GM12878 (cell line): Measurements from ENCODE around the gene THAP3. TPM values are rescaled to one million over a fixed set of nuclear protein-coding genes. Genes with fewer than 3 reads are reported as not detected.

Experiments used
- BMI1 ChIP-seq: fragments of 450-650 bp; IDR thresholded peaks from 2 replicates; pipeline ENCODE4 v1.6.1; 2016; ENCODE audit warnings: mild to moderate bottlenecking, moderate library complexity, borderline replicate concordance
- CHD2 ChIP-seq: IDR thresholded peaks from 2 replicates; pipeline ENCODE4 v1.6.1; 2011; ENCODE audit warnings: low read depth, low read length, improper control_type of control experiment, borderline replicate concordance
- DPF2 ChIP-seq: fragments of 450-650 bp; IDR thresholded peaks from 2 replicates; pipeline ENCODE4 v1.6.1; 2017; ENCODE audit warnings: mild to moderate bottlenecking
- EGR1 ChIP-seq, 2 experiments: IDR thresholded peaks; 1 replicate in 1 of 2; 2 replicates in 1 of 2; pipeline ENCODE4 v1.6.1; 2011 to 2012; ENCODE audit warnings: low read depth in 2 of 2, low read length in 2 of 2, borderline replicate concordance in 1 of 2, mild to moderate bottlenecking in 1 of 2, moderate library complexity in 1 of 2
- EP300 ChIP-seq, 2 experiments: fragments of 150-350 bp in 1 of 2; IDR thresholded peaks; 2 replicates each; pipeline ENCODE4 v1.6.1; 2011 to 2012; ENCODE audit warnings: low read depth in 2 of 2, low read length in 2 of 2, borderline replicate concordance in 1 of 2, improper control_type of control experiment in 1 of 2, inconsistent platforms in 1 of 2; ENCODE audit not compliant: control insufficient read depth in 1 of 2
- GATAD2B ChIP-seq: fragments of 450-650 bp; conservative IDR thresholded peaks from 2 replicates; pipeline ENCODE4 v1.6.1; 2017; ENCODE audit warnings: low read depth, mild to moderate bottlenecking, moderate library complexity
- MEF2B ChIP-seq: fragments of 450-650 bp; IDR thresholded peaks from 2 replicates; pipeline ENCODE4 v1.6.1; 2018; ENCODE audit warnings: mild to moderate bottlenecking, moderate library complexity; ENCODE audit not compliant: partially characterized antibody, poor library complexity, severe bottlenecking
- NRF1 ChIP-seq: conservative IDR thresholded peaks from 2 replicates; pipeline ENCODE4 v1.6.1; 2011; ENCODE audit warnings: mild to moderate bottlenecking, low read depth, low read length, improper control_type of control experiment
- POU2F2 ChIP-seq: IDR thresholded peaks from 3 replicates; pipeline ENCODE4 v1.6.1; 2011; ENCODE audit warnings: low read depth, mild to moderate bottlenecking, low read length, borderline replicate concordance
- RB1 ChIP-seq: fragments of 450-650 bp; formaldehyde crosslinking; IDR thresholded peaks from 2 replicates; pipeline ENCODE4 v1.6.1; 2017; ENCODE audit warnings: mild to moderate bottlenecking, borderline replicate concordance
- SUPT20H ChIP-seq: IDR thresholded peaks from 2 replicates; pipeline ENCODE4 v1.6.1; 2011; ENCODE audit warnings: low read depth, mild to moderate bottlenecking, low read length, moderate library complexity, borderline replicate concordance; ENCODE audit not compliant: control insufficient read depth
- TCF12 ChIP-seq: IDR thresholded peaks from 2 replicates; pipeline ENCODE4 v1.6.1; 2011; ENCODE audit warnings: low read depth, mild to moderate bottlenecking, low read length
- ZNF207 ChIP-seq: fragments of 450-650 bp; IDR thresholded peaks from 2 replicates; pipeline ENCODE4 v1.6.1; 2014; ENCODE audit warnings: antibody characterized with exemption, mild to moderate bottlenecking, borderline replicate concordance
- polyA plus RNA-seq, 11 experiments: library from polyadenylated mRNA; depleted of rRNA in 4 of 11; unstranded in 6 of 11; stranded (reverse) in 5 of 11; fragments of >200 nt; fragmentation: Nextera tagmentation in 4 of 11; fragmentation: Illumina TruSeq in 1 of 11; extraction: Ambion mirVana in 4 of 11; extraction: Trizol in 1 of 11; gene quantifications; 1 replicate in 1 of 11; 2 replicates in 10 of 11; pipeline versions ENCODE4 v1.2.1 to v1.2.3, GENCODE V29; 2011 to 2016; ENCODE audit warnings: inconsistent platforms in 2 of 11, missing spikeins in 2 of 11, low read depth in 1 of 11
- total RNA-seq, 4 experiments: library from RNA; depleted of rRNA in 3 of 4; stranded (reverse); fragments of >200 nt in 3 of 4; fragmentation: Illumina TruSeq in 1 of 4; extraction: Trizol in 1 of 4; gene quantifications; 2 replicates each; pipeline versions ENCODE4 v1.2.1 to v1.2.3, GENCODE V29; 2013 to 2021
- TF ChIP-seq, protein P1 (sequence below): fragments of 450-650 bp; IDR thresholded peaks from 2 replicates; pipeline ENCODE4 v1.6.1; 2018; ENCODE audit warnings: borderline replicate concordance, mild to moderate bottlenecking; ENCODE audit not compliant: partially characterized antibody
- TF ChIP-seq, protein P2 (sequence below): fragments of 450-650 bp; IDR thresholded peaks from 2 replicates; pipeline ENCODE4 v1.6.1; 2016; ENCODE audit warnings: mild to moderate bottlenecking
- TF ChIP-seq, protein P3 (sequence below): fragments of 450-650 bp; IDR thresholded peaks from 2 replicates; pipeline ENCODE4 v1.6.1; 2017; ENCODE audit warnings: mild to moderate bottlenecking, moderate library complexity
- TF ChIP-seq, protein P4 (sequence below): IDR thresholded peaks from 2 replicates; pipeline ENCODE4 v1.6.1; 2011; ENCODE audit warnings: low read depth, low read length, improper control_type of control experiment, borderline replicate concordance

The THAP3 gene
- total and polyA plus RNA-seq, 10 of the 15 experiments (the other 5 are each of a cell fraction or from before 2014, with no cell fraction given), result 1.5 to 19.5 (median 11.9) TPM

DNA sequence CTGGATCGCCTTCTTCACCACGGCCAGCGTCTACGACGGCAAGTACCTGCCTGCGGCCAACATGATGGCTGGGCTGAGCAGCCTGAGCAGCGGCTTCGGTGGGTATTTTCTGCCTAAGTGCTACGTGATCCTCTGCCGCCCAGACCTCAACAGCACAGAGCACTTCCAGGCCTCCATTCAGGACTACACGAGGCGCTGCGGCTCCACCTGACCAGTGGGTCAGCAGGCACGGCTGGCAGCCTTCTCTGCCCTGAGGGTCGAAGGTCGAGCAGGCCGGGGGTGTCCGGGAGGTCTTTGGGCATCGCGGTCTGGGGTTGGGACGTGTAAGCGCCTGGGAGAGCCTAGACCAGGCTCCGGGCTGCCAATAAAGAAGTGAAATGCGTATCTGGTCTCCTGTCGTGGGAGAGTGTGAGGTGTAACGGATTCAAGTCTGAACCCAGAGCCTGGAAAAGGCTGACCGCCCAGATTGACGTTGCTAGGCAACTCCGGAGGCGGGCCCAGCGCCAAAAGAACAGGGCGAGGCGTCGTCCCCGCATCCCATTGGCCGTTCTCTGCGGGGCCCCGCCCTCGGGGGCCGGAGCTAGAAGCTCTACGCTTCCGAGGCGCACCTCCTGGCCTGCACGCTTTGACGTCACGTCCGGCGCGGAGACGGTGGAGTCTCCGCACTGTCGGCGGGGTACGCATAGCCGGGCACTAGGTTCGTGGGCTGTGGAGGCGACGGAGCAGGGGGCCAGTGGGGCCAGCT, 45.1 kb upstream of the THAP3 start, which contains the start of gene ZBTB48 (continued):
- no peak for TF ChIP-seq EGR1 (IDR thresholded peaks at IDR 0.05; ENCODE audit: borderline replicate concordance in 1 of 2, low read depth in 2 of 2, low read length in 2 of 2)
- 0 out of 2 replicates have a peak, but pooled peaks have one; percentile 34 for TF ChIP-seq GATAD2B
- TF ChIP-seq POU2F2, result peak; percentile 73; the same call in 2 of the 3 replicates
- 0 out of 2 replicates have a peak, but pooled peaks have one; percentile 16 for TF ChIP-seq TCF12
- TF ChIP-seq MEF2B, result peak; percentile 39
- peak; percentile 51 for TF ChIP-seq CHD2
- TF ChIP-seq DPF2, result no peak
- TF ChIP-seq RB1, result no peak
- peak; percentile 99 for TF ChIP-seq BMI1
- no peak for TF ChIP-seq ZNF207
- TF ChIP-seq, protein P1, sequence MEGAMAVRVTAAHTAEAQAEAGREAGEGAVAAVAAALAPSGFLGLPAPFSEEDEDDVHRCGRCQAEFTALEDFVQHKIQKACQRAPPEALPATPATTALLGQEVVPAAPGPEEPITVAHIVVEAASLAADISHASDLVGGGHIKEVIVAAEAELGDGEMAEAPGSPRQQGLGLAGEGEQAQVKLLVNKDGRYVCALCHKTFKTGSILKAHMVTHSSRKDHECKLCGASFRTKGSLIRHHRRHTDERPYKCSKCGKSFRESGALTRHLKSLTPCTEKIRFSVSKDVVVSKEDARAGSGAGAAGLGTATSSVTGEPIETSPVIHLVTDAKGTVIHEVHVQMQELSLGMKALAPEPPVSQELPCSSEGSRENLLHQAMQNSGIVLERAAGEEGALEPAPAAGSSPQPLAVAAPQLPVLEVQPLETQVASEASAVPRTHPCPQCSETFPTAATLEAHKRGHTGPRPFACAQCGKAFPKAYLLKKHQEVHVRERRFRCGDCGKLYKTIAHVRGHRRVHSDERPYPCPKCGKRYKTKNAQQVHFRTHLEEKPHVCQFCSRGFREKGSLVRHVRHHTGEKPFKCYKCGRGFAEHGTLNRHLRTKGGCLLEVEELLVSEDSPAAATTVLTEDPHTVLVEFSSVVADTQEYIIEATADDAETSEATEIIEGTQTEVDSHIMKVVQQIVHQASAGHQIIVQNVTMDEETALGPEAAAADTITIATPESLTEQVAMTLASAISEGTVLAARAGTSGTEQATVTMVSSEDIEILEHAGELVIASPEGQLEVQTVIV, result no peak
- TF ChIP-seq, protein P2, sequence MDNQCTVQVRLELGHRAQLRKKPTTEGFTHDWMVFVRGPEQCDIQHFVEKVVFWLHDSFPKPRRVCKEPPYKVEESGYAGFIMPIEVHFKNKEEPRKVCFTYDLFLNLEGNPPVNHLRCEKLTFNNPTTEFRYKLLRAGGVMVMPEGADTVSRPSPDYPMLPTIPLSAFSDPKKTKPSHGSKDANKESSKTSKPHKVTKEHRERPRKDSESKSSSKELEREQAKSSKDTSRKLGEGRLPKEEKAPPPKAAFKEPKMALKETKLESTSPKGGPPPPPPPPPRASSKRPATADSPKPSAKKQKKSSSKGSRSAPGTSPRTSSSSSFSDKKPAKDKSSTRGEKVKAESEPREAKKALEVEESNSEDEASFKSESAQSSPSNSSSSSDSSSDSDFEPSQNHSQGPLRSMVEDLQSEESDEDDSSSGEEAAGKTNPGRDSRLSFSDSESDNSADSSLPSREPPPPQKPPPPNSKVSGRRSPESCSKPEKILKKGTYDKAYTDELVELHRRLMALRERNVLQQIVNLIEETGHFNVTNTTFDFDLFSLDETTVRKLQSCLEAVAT, result 0 out of 2 replicates have a peak, but pooled peaks have one; percentile 27
- 0 out of 2 replicates have a peak, but pooled peaks have one; percentile 16 for TF ChIP-seq NRF1
- no peak for TF ChIP-seq SUPT20H
- TF ChIP-seq, protein P3, sequence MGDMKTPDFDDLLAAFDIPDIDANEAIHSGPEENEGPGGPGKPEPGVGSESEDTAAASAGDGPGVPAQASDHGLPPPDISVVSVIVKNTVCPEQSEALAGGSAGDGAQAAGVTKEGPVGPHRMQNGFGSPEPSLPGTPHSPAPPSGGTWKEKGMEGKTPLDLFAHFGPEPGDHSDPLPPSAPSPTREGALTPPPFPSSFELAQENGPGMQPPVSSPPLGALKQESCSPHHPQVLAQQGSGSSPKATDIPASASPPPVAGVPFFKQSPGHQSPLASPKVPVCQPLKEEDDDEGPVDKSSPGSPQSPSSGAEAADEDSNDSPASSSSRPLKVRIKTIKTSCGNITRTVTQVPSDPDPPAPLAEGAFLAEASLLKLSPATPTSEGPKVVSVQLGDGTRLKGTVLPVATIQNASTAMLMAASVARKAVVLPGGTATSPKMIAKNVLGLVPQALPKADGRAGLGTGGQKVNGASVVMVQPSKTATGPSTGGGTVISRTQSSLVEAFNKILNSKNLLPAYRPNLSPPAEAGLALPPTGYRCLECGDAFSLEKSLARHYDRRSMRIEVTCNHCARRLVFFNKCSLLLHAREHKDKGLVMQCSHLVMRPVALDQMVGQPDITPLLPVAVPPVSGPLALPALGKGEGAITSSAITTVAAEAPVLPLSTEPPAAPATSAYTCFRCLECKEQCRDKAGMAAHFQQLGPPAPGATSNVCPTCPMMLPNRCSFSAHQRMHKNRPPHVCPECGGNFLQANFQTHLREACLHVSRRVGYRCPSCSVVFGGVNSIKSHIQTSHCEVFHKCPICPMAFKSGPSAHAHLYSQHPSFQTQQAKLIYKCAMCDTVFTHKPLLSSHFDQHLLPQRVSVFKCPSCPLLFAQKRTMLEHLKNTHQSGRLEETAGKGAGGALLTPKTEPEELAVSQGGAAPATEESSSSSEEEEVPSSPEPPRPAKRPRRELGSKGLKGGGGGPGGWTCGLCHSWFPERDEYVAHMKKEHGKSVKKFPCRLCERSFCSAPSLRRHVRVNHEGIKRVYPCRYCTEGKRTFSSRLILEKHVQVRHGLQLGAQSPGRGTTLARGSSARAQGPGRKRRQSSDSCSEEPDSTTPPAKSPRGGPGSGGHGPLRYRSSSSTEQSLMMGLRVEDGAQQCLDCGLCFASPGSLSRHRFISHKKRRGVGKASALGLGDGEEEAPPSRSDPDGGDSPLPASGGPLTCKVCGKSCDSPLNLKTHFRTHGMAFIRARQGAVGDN, result peak; percentile 52; the same call in 1 of the 2 replicates
- TF ChIP-seq, protein P4, sequence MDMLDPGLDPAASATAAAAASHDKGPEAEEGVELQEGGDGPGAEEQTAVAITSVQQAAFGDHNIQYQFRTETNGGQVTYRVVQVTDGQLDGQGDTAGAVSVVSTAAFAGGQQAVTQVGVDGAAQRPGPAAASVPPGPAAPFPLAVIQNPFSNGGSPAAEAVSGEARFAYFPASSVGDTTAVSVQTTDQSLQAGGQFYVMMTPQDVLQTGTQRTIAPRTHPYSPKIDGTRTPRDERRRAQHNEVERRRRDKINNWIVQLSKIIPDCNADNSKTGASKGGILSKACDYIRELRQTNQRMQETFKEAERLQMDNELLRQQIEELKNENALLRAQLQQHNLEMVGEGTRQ, result no peak
- no peak for TF ChIP-seq EP300 (IDR thresholded peaks at IDR 0.05; ENCODE audit: borderline replicate concordance in 1 of 2, control insufficient read depth in 1 of 2, low read depth in 2 of 2, low read length in 2 of 2)
